NCI-H2171 treated with DMSO at 0.1 percent for 48 hours (cell line): ENCODE data around the gene KRTAP10-6.
"Not testable (repeated sequence)": the region's sequence is repeated elsewhere in the genome, so short reads cannot be mapped to it uniquely, and the experiment has no call there.

Experiments used
- DNase-seq: peaks from one replicate; lab custom pipeline; 2025; lab: John Stamatoyannopoulos, UW

KRTAP10-6 gene

DNA sequence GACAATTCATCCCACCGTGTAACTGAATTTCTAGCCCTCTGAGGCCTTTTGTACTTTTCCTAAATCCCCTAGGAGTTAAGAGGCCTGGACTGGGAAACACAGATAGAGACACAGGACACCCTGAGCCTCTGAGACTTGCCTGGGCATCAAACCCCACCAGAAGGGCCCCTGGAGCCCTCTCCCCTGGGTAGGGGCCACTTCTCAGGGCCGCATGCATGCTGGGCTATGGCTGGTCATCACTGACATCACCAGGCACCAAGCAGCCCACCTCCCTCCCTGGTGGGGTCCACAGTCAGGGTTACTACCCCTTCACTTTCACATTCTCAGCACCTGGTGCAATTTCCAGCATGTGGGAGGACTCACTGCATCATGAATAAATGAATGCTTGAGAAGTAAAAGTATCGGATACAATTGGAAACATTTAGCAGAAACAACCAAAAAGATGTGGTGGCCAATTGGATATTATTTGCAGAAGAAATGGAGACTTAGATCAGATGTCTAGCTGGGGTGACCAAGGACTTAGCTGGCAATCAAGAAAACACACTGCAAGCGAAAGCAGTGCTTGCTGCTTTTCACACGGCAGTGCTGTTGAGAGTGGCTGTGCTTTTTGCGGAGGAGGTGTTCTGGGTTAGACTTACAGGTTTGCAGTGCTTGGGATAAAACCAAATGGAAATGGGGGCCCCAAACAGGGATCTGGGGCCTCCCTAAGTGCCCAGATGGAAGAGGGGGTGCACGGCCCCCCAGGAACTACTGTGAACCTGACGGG, 7.1 kb upstream of the KRTAP10-6 start:
- DNase-seq: no peak

GRCh38 chr21:44598061-44598460, 5.8 kb upstream of the KRTAP10-6 start:
- peak; percentile 19 for DNase-seq

DNA sequence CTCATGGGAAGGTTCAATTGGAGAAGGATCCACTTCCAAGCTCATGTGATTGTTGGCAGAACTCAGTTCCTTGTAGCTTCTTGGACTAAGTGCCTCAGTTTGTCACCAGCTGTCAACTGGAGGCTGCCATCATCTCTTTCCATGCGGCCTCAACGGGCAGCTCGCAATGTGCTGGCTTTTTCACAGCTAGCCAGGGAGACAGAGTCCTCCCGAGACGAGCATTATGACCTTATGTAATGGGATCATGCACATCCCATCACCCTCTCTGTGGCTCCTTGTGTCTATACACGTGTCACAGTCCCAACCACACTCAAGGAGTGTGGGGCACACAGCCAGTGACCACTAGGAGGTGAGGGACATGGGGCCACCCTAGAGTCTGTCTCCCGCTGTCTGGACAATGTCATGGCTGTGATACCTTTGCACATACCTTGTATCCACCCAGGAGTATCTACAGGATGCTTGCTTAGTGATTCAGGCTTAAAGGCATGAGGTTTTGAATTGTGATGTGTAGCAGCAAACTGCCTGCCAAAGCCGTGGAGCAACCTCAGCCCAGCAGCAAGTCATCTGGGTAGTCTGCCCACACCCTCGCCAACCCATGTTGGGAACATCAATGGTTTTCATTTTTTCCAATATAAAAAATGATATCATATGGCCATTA, 3.9 kb upstream of the KRTAP10-6 start:
- no peak for DNase-seq

DNA sequence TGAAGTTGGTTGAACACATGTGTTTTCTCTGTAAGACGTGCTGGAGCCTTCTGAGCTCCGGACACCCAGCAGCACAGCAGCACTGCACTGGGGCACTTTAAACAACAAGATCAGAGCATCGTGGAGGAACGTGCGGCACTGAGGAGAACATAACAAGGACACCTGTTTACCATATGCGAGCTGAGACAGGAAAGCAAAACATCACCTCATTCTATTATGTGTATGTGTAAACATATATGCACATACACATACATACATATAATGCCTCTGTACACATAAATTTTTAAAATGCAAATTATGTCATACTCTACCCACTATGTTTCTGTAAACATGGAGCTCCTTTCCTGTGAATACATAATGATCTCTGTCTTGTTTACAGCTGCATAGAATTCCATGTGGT, 3.2 kb upstream of the KRTAP10-6 start:
- DNase-seq: no peak

- DNase-seq: no peak
Observed at GRCh38 chr21:44594406-44594916, 2.2 kb upstream of the KRTAP10-6 start.

- DNase-seq: peak; percentile 10
Observed at GRCh38 chr21:44593598-44594405, 1.5 kb upstream of the KRTAP10-6 start.

- not testable (repeated sequence) for DNase-seq
Observed at GRCh38 chr21:44591801-44592130, 539 bp downstream of the KRTAP10-6 start.

GRCh38 chr21:44590897-44591800, 1.2 kb downstream of the KRTAP10-6 start:
- DNase-seq: peak; percentile 36

DNA sequence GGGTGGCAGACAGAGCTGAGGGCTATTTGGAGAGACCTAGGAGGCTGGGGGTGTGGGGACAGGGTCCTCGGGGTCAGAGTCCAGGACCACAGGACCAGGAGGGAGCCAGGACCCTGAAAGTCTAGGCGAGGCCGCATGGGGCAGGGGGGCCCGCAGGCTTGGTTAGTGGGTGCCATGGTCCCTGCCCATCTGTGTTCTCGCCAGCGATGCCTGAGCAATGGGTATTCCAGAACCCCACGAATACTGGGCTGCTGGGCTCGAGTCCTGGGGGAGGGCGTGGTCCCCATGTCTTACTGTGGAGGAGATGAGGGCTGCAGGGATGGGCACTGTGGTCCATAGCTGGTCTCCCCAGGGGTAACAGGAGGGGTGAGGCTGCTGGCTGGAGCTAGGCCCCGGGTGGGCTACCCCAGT, 2.0 kb downstream of the KRTAP10-6 start:
- no peak for DNase-seq

- no peak for DNase-seq
Observed at GRCh38 chr21:44589586-44590305, 2.6 kb downstream of the KRTAP10-6 start.

DNA sequence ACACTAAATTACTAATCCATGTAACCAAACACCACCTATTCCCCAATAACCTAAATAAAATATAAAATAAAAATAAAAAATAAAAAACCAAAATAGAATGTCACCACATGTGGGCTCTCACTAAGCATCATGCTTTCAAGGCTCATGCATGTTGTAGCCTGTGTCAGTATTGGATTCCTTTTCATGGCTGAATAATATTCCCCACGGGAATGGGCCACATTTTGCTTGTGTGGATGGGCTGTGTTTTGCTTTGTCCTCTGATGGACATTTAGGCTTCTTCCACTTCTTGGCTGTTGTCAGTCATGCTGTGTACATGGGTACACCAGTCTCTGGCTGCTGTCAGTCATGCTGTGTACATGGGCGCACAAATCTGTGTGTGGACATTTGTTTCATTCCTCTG, 3.2 kb downstream of the KRTAP10-6 start:
- no peak for DNase-seq

DNA sequence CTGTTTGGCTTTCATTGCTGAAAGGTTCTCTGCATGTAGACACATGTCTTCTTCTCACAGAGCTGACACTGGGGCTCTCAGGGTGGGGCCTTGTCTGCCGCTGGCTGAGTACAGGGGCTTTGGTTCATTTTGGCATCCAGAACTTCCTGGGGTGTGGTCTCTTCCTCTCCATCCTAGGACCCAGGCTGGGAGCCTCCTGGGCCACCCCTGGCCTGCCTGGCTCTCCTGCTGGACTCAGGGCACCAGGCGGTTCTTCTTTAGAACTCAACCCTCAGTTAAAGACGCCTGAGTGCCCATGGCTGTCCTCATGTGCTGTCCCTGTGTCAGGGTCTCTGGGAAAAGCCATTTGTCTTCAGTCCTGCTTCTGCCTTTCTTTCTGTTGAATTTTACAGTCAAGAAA, 6.4 kb downstream of the KRTAP10-6 start:
- DNase-seq: no peak

DNA sequence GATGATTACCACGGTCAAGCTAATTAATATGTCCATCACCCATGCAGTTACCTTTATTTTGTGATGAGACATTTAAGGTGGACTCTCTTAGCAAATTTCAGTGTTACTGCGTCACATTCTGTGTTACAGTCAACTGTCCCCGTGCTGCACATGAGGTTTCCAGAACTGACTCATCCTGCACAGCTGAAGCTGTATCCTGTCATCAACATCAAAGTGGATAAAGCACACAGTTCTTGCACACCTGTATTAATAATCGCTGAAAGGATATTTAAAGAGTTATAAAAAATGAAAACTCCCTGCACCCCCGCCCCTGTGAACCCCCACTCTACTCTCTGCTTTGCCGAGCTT, 8.5 kb downstream of the KRTAP10-6 start:
- no peak for DNase-seq

GRCh38 chr21:44583089-44583799, 9.1 kb downstream of the KRTAP10-6 start:
- DNase-seq: no peak

- DNase-seq: no peak
Observed at GRCh38 chr21:44582055-44582454, 10.2 kb downstream of the KRTAP10-6 start.

- no peak for DNase-seq
Observed at GRCh38 chr21:44581158-44581557, 11.1 kb downstream of the KRTAP10-6 start.

DNA sequence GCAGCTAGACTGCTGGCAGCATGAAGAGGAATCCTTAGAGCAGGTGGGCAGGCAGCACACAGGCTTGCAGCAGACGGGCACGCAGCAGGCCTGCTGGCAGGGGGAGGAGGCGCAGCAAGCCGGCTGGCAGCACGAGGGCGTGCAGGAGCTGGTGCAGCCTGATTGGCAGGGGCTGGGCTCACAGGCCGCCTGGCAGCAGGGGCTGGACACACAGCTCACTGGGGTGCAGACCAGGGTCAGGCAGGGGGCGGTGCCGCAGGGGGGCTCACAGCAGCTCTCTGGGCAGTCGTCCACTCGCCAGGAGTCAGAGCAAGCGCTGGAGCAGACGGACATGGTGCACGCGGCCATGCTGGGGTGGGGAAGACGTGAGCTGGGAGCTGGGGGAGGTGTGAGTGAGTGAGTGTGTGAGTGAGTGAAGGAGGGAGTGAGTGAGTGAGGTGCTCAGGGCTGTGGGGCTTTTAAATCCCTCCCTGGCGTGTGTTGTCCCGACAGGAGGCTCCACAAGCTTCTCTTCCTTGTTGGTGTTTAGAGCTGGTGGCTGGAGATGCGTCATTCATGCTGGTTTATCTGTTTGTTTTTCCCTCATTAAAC, 12.0 kb downstream of the KRTAP10-6 start, which contains the start of gene KRTAP10-5:
Gene KRTAP10-5, minus strand, starts transcription at position 374 of the 591 bp plus-strand sequence. Its CDS starts 26 bp downstream, at position 348.
- DNase-seq: peak; percentile 46

DNA sequence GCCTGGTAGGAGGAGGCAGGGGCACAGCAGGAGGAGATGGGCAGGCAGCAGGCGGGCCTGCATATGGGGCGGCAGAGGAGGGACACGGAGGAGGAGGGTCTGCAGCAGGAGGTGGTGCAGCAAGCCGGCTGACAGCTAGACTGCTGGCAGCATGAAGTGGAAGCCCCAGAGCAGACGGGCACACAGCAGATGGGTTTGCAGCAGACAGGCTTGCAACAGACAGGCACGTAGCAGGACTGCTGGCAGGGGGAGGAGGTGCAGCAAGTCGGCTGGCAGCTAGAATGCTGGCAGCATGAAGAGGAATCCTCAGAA, 12.5 kb downstream of the KRTAP10-6 start:
- no peak for DNase-seq

GRCh38 chr21:44579056-44579832, 13.1 kb downstream of the KRTAP10-6 start:
- DNase-seq: no peak
